GM19397 (cell line): Measurements from ENCODE around the gene MYO10.
A peak's percentile ranks its signal among the peaks of the same experiment; 100 is the strongest.
"Not testable (repeated sequence)": the region's sequence is repeated elsewhere in the genome, so short reads cannot be mapped to it uniquely, and the experiment has no call there.

Experiments
- ATAC-seq: cut with Tn5 transposase; IDR thresholded peaks from one replicate; pipeline ENCODE4 v1.9.1; 2021; ENCODE audit warnings: mild to moderate bottlenecking, moderate library complexity; ENCODE audit not compliant: unreplicated experiment

Gene MYO10

GRCh38 chr5:16656561-16657191 is 279.4 kb downstream of the MYO10 start:
- ATAC-seq: no peak

GRCh38 chr5:16654647-16655334 is 281.3 kb downstream of the MYO10 start:
- no peak for ATAC-seq

DNA sequence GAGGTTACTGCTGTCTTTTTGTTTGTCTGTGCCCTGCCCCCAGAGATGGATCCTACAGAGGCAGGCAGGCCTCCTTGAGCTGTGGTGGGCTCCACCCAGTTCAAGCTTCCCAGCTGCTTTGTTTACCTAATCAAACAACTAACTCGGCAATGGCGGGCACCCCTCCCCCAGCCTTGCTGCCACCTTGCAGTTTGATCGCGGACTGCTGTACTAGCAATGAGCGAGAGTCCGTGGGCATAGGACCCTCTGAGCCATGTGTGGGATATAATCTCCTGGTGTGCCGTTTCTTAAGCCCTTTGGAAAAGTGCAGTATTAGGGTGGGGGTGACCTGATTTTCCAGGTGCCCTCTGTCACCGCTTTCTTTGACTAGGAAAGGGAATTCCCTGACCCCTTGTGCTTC is 287.3 kb downstream of the MYO10 start:
- not testable (repeated sequence) for ATAC-seq

DNA sequence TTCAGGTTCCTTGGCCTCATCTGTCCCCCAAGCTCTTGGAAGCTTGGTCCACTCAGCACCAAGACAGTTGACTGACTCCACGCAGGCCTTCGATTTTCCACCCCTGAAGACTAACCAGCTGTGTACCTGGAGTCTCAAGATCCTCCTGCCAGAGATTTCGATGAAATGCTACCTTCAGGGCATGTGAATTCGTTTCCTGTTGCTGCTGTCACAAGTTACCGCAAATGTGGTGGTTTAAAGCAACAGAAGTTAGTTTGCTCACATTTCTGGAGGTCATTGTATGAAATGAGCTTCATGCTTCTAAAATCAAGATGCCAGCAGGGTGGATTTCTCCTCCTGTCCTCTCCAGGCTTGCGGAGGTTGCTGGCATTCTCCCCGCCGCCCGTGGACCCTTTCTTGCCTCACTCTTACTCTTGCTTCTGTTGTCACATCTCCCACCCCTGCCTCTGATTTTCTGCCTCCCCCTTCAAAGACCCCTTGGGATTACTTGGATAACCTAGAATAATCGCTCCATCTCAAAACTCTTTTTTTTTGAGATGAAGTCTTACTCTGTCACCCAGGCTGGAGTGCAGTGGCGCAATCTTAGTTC is 291.7 kb downstream of the MYO10 start:
- no peak for ATAC-seq

DNA sequence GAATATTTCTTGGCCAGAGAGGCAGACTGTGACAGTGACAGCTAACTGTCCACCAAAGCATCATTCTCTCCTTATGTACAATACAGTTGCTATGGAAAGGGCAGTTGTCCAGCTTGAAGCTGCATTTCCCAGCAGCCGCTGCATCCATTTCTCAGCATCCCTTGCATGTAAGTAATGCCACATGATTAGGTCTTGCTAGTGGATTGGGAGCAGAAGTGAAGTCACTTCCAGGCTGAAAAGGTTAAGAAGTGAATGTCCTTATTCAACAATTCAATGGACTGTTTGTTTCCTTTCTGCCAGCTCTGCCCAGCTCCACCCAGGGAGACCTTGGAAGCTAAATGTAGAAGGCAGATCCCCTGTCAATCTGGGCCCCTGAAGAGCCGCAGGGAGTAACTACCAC is 293.2 kb downstream of the MYO10 start:
- ATAC-seq: no peak

DNA sequence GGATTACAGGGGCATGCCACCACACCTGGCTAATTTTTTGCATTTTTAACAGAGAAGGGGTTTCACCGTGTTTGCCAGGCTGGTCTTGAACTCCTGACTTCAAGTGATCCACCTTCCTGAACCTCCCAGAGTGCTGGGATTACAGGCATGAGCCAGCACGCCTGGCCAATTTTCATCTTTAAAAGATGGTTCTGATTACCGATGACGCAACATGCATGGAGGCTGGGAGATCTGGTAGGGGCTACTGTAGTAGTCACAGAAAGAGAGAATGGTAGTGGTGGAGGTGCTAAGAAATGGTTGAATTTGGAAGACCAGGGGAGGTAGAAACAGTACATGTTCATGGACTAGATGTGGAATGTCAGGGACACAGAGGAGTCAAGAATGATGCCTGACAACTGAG is 296.9 kb downstream of the MYO10 start:
- ATAC-seq: no peak

- no peak for ATAC-seq
Measured at GRCh38 chr5:16628376-16628775, 307.7 kb downstream of the MYO10 start.

- ATAC-seq: peak; percentile 57
Measured at GRCh38 chr5:16626696-16627264, 309.3 kb downstream of the MYO10 start.

DNA sequence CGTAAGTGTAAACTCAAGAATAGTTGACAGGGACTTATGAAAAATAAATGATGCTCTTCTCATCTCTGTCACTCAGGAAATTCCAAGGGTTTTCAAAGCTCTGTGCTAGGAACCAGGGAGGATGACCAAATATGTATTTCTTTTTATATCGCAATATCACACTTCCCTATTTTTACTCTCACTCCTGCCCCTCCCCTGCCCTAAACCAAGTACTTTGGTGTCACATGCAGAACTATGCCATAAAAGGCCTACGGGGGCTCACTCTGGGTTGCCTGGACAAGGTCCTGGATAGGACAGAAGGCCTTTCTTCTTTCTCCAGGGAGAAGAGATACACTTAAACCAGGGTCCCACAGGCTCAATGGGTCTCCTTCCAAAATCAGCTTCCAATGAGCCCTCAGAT is 311.0 kb downstream of the MYO10 start:
- ATAC-seq: no peak

GRCh38 chr5:16619136-16619535 is 317.0 kb downstream of the MYO10 start:
- no peak for ATAC-seq

- no peak for ATAC-seq
Measured at GRCh38 chr5:16618138-16618897, 317.8 kb downstream of the MYO10 start.

DNA sequence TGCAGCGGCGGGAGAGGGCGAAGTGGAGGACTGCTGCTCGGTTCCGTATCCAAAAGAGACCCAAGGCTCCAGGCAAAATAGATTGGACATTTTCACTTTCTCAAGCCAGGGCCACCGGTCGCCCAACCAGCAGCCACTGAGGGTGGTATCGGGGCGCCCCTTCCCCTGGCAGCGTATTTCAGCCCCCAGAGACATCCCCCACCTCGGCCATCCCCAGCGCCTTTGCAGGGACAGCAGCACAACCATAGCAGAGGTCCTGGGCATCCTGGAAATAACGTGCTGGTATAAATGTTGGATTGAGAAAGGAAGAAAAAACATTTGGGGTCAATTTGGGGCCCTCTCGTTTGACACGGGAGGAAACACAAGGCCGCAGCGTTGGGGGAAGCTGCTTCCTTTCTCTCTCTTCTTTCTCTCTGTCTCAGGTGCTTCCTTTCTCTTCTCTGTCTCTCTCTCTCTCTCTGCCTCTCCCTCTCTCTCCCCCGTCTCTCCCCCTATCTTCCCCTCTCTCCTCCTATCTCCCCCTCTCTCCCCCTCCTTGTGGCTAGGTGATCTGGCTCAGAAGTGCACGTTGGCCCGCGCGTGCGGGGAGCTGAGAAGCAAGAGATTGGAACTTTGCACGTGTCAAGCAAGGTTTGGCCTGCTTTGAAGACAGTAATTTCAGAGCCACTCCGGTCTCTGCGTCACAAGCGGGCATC is 318.7 kb downstream of the MYO10 start:
- no peak for ATAC-seq

GRCh38 chr5:16616536-16617273 is 319.4 kb downstream of the MYO10 start, which contains the start of gene RETREG1:
Gene RETREG1, minus strand, starts transcription at chr5:16616997. Its CDS starts 26 bp downstream, at chr5:16616971.
- ATAC-seq: peak; percentile 74

DNA sequence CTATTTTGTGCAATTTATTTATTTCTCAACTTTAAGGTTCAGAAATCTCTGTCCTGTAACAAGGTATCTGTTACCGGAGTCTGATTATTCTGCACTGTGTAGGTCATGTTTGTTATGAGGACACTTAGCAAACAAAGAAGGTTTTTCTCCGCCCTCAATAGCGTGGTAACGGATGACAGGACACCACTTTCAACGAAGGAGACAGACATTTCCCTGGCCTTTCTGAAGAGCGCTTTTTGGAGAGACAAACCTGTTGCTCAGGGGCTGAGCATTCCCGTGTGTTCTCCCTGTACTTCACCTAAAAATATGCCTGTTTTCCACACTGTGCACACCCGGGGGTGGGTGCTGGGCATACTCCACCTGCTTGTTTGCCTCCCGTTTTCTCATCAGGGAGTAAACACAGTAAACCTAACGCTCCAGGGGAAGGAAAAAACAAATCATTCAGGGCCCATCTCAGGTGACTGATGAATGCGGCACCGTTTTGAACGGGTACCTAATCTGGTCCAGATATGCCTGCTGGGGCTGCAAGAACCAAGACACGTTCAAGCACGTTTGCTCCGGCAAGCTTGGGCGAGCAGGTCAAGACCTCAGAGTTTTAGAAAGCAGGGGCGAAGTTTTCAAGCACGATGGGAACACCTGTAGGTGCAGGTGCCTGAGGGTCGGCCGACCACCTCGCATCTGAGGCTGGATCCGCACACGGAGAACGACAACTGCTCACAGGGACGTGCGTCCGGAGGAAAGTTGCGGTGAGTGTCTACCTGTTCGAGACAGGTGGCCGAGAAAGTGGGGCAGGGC is 320.1 kb downstream of the MYO10 start:
- peak; percentile 0 for ATAC-seq

GRCh38 chr5:16612007-16612406 is 324.1 kb downstream of the MYO10 start:
- no peak for ATAC-seq
